Endodermal cell (in vitro differentiated cells): ENCODE measurements around the gene PARS2. TPM values are rescaled to one million over a fixed set of nuclear protein-coding genes. Genes with fewer than 3 reads are reported as not detected.

ENCODE experiments used
- DNase-seq: peaks from one replicate; pipeline ENCODE4 v3.0.0-alpha.2; 2017
- H3K27ac ChIP-seq: 2 replicates; pipeline ENCODE4 v1.5.1; 2013; ENCODE audit warnings: mild to moderate bottlenecking, low read depth, low read length, moderate library complexity
- H3K27me3 ChIP-seq: 2 replicates; pipeline ENCODE4 v1.6.1; 2013; ENCODE audit warnings: mild to moderate bottlenecking, low read length, moderate library complexity; ENCODE audit not compliant: insufficient read depth, control insufficient read depth, poor library complexity, severe bottlenecking
- H3K36me3 ChIP-seq: 2 replicates; pipeline ENCODE4 v1.7.0; 2013; ENCODE audit warnings: mild to moderate bottlenecking, low read length, moderate library complexity; ENCODE audit not compliant: control insufficient read depth, insufficient read depth
- H3K4me1 ChIP-seq: one replicate; pipeline ENCODE4 v1.7.0; 2013; ENCODE audit warnings: low read length; ENCODE audit not compliant: control insufficient read depth, insufficient read depth
- H3K4me3 ChIP-seq: 2 replicates; pipeline ENCODE4 v1.5.1; 2013; ENCODE audit warnings: mild to moderate bottlenecking, low read length, moderate library complexity
- H3K9ac ChIP-seq: 2 replicates; pipeline ENCODE4 v1.6.1; 2013; ENCODE audit warnings: mild to moderate bottlenecking, low read length, moderate library complexity; ENCODE audit not compliant: poor library complexity, severe bottlenecking; ENCODE audit errors: extremely low read depth
- H3K9me3 ChIP-seq: 2 replicates; pipeline ENCODE4 v1.6.1; 2013; ENCODE audit warnings: mild to moderate bottlenecking, low read length, moderate library complexity; ENCODE audit not compliant: control insufficient read depth
- H3K27ac Mint-ChIP-seq: 2 replicates; pipeline ENCODE4 v1.8.0; 2020; ENCODE audit warnings: mixed read lengths
- H3K27me3 Mint-ChIP-seq: 2 replicates; pipeline ENCODE4 v1.8.0; 2021; ENCODE audit warnings: mild to moderate bottlenecking, mixed read lengths; ENCODE audit not compliant: insufficient read depth
- H3K36me3 Mint-ChIP-seq: 2 replicates; pipeline ENCODE4 v1.8.0; 2020; ENCODE audit warnings: low read depth, mixed read lengths
- H3K4me1 Mint-ChIP-seq: 2 replicates; pipeline ENCODE4 v1.8.0; 2020; ENCODE audit warnings: mixed read lengths
- H3K4me3 Mint-ChIP-seq: 2 replicates; pipeline ENCODE4 v1.8.0; 2020; ENCODE audit warnings: mild to moderate bottlenecking, moderate library complexity, mixed read lengths
- H3K9me3 Mint-ChIP-seq: 2 replicates; pipeline ENCODE4 v1.8.0; 2020; ENCODE audit warnings: mild to moderate bottlenecking, mixed read lengths
- CTCF ChIP-seq: fragments of 200-600 bp; sonication (generic); conservative IDR thresholded peaks from 2 replicates; pipeline ENCODE4 v1.5.0; 2021; ENCODE audit warnings: antibody characterized with exemption, mild to moderate bottlenecking
- WGBS, 2 experiments: methylation state at CpG; one replicate each; pipeline versions ENCODE4 v1.1.5 to v1.1.7; 2013; ENCODE audit warnings: missing lambda C conversion rate in 2 of 2, mixed read lengths in 1 of 2; ENCODE audit not compliant: insufficient coverage in 1 of 2, insufficient read length in 1 of 2; 5-methylcytosine and 5-hydroxymethylcytosine counted together
- total RNA-seq, 2 donors: library from RNA; stranded (reverse); fragmentation: NEBNext Ultra II Directional in 1 of 2; extraction: Animal tissue kit (Norgen Biotek cat#: 25700) in 1 of 2; gene quantifications; 2 replicates in 1 of 2; 3 replicates in 1 of 2; pipeline ENCODE4 v1.2.1, GENCODE V29; 2021

PARS2 gene
- total RNA-seq, 2 donors from 2014 or later, result 8.9 to 9.1 TPM

- Histone ChIP-seq H3K27ac (no peak within 1 kb of the TSS), H3K4me1 (no peaks in the 10 kb centered on the region), H3K4me3 (peak within 1 kb of the TSS; percentile 91), H3K9ac (peak within 1 kb of the TSS; percentile 73), H3K27me3 (peaks cover 31% of the 10 kb centered on the region), H3K36me3 (peaks cover 30% of the 10 kb centered on the region), H3K9me3 (no peaks in the 10 kb centered on the region)
- H3K27me3 Mint-ChIP-seq, result peaks cover 21% of the 10 kb centered on the region
- TF ChIP-seq CTCF, result no peak
- H3K4me1 Mint-ChIP-seq, result peaks cover 9% of the 10 kb centered on the region
- WGBS, 2 experiments, result 4 to 5% methylated on average over 25 to 51 of the region's 51 CpGs
- H3K27ac Mint-ChIP-seq, result peak within 1 kb of the TSS; percentile 91
- no peaks in the 10 kb centered on the region for H3K9me3 Mint-ChIP-seq
- H3K4me3 Mint-ChIP-seq, result peak within 1 kb of the TSS; percentile 93
- peak; percentile 93 for DNase-seq
- H3K36me3 Mint-ChIP-seq, result peaks cover 23% of the 10 kb centered on the region
These were observed 48.6 kb downstream of the PARS2 start, which contains the start of gene TTC4 for GRCh38 chr1:54715493-54716298. Gene TTC4 (plus strand): TSS chr1:54715861. CDS start chr1:54715909, 48 bp downstream.

GRCh38 chr1:54714881-54715492, 49.3 kb downstream of the PARS2 start:
- Mint-ChIP-seq H3K27me3 (peaks cover 26% of the 10 kb centered on the region), H3K9me3 (no peaks in the 10 kb centered on the region), H3K4me3 (peak overlapping the region; percentile 93), H3K27ac (no peak overlapping the region), H3K4me1 (peaks cover 9% of the 10 kb centered on the region), H3K36me3 (peaks cover 17% of the 10 kb centered on the region)
- no peaks in the 10 kb centered on the region for H3K4me1 ChIP-seq
- H3K4me3 ChIP-seq, result peak overlapping the region; percentile 91
- H3K9ac ChIP-seq, result no peak overlapping the region
- WGBS, 2 experiments, result 93 to 96% methylated on average over 5 to 7 of the region's 7 CpGs
- peaks cover 23% of the 10 kb centered on the region for H3K36me3 ChIP-seq
- H3K27me3 ChIP-seq, result peaks cover 38% of the 10 kb centered on the region
- DNase-seq, result no peak
- TF ChIP-seq CTCF, result no peak
- no peak overlapping the region for H3K27ac ChIP-seq
- no peaks in the 10 kb centered on the region for H3K9me3 ChIP-seq

- TF ChIP-seq CTCF, result no peak
- Histone ChIP-seq H3K4me3 (no peak overlapping the region), H3K9ac (no peak overlapping the region), H3K27me3 (peaks cover 70% of the 10 kb centered on the region), H3K36me3 (no peaks in the 10 kb centered on the region), H3K9me3 (no peaks in the 10 kb centered on the region), H3K27ac (no peak overlapping the region), H3K4me1 (no peaks in the 10 kb centered on the region)
- Mint-ChIP-seq H3K4me3 (no peak overlapping the region), H3K36me3 (no peaks in the 10 kb centered on the region), H3K4me1 (peaks cover 14% of the 10 kb centered on the region), H3K9me3 (no peaks in the 10 kb centered on the region), H3K27me3 (peaks cover 42% of the 10 kb centered on the region), H3K27ac (no peak overlapping the region)
- DNase-seq, result no peak
- 90 to 91% methylated on average over 8 to 10 of the region's 10 CpGs for WGBS, 2 experiments
These were observed 52.8 kb downstream of the PARS2 start for GRCh38 chr1:54711536-54711935.
